AG09309 (cell line): ENCODE data around the gene OLFM1.

Experiments
- DNase-seq: peaks from one replicate; pipeline ENCODE4 v3.0.0-alpha.2; 2010; ENCODE audit warnings: low read depth
- H3K4me3 ChIP-seq: 2 replicates; pipeline ENCODE4 v1.5.1; 2011; ENCODE audit warnings: mild to moderate bottlenecking, low read depth, low read length, moderate library complexity; ENCODE audit not compliant: control insufficient read depth
- CTCF ChIP-seq: IDR thresholded peaks from 2 replicates; pipeline ENCODE4 v1.5.1; 2011; ENCODE audit warnings: mild to moderate bottlenecking, low read depth, low read length, inconsistent platforms; ENCODE audit not compliant: insufficient read depth, control insufficient read depth; ENCODE audit errors: missing control alignments

Gene OLFM1

GRCh38 chr9:135043345-135043744 lies 44.1 kb upstream of the OLFM1 start:
- no peak for DNase-seq
- no peak for TF ChIP-seq CTCF
- no peak overlapping the region for H3K4me3 ChIP-seq

GRCh38 chr9:135045264-135045927 lies 42.1 kb upstream of the OLFM1 start:
- no peak for TF ChIP-seq CTCF
- H3K4me3 ChIP-seq: no peak overlapping the region
- no peak for DNase-seq

GRCh38 chr9:135045928-135046738 lies 41.3 kb upstream of the OLFM1 start:
- H3K4me3 ChIP-seq: no peak overlapping the region
- TF ChIP-seq CTCF: no peak
- no peak for DNase-seq

- DNase-seq: no peak
- H3K4me3 ChIP-seq: no peak overlapping the region
- no peak for TF ChIP-seq CTCF
Observed at GRCh38 chr9:135046739-135047350, 40.6 kb upstream of the OLFM1 start.

GRCh38 chr9:135047521-135047920 lies 39.9 kb upstream of the OLFM1 start:
- H3K4me3 ChIP-seq: no peak overlapping the region
- DNase-seq: no peak
- no peak for TF ChIP-seq CTCF

- no peak overlapping the region for H3K4me3 ChIP-seq
- no peak for DNase-seq
- TF ChIP-seq CTCF: no peak
Observed at GRCh38 chr9:135048046-135048757, 39.3 kb upstream of the OLFM1 start.
